Left lung (tissue), 10 donors: ENCODE results near the gene HEPHL1. TPM values are rescaled to one million over a fixed set of nuclear protein-coding genes. Genes with fewer than 3 reads are reported as not detected.

Source experiments
- ATAC-seq: fragments of 200-7000 bp; cut with Tn5 transposase; one replicate; pipeline ENCODE4 v1.9.1; 2020; ENCODE audit warnings: moderate library complexity
- DNase-seq, 4 donors: peaks; one replicate each; pipeline ENCODE4 v3.0.0-alpha.2; 2013 to 2020
- H3K27ac ChIP-seq, 2 donors: fragments of 200-600 bp; sonication (generic) in 1 of 2; one replicate each; pipeline versions ENCODE4 v1.5.0 to v1.8.0; 2020 to 2021
- H3K27me3 ChIP-seq, 2 donors: fragments of 200-600 bp; sonication (generic) in 1 of 2; one replicate each; pipeline versions ENCODE4 v1.5.0 to v1.8.0; 2020 to 2021
- H3K36me3 ChIP-seq, 2 donors: fragments of 200-600 bp; sonication (generic) in 1 of 2; one replicate each; pipeline versions ENCODE4 v1.5.0 to v1.8.0; 2020 to 2021
- H3K4me1 ChIP-seq, 2 donors: fragments of 200-600 bp; one replicate each; pipeline ENCODE4 v1.8.0; 2021
- H3K4me3 ChIP-seq, 2 donors: fragments of 200-600 bp; sonication (generic) in 1 of 2; one replicate each; pipeline versions ENCODE4 v1.5.0 to v1.8.0; 2020 to 2021; ENCODE audit warnings: mild to moderate bottlenecking in 1 of 2
- H3K9me3 ChIP-seq, 2 donors: fragments of 200-600 bp; sonication (generic) in 1 of 2; one replicate each; pipeline versions ENCODE4 v1.5.0 to v1.8.0; 2020 to 2021
- intact Hi-C, 2 donors: fragments of 100-400 bp; cut with DNase I; formaldehyde crosslinking; loops; one replicate each; pipeline versions ENCODE4 v1.11.2 to v1.14.2; 2022
- polyA plus RNA-seq, 6 donors: library from polyadenylated mRNA; unstranded; fragments of 120-200 nt; gene quantifications; one replicate each; pipeline ENCODE4 v1.2.1, GENCODE V29; 2013; ENCODE audit not compliant: insufficient read length in 6 of 6
- total RNA-seq, 2 donors: library from RNA; stranded (reverse); fragmentation: NEBNext Ultra II Directional; extraction: Animal tissue kit (Norgen Biotek cat#: 25700); gene quantifications; one replicate each; pipeline ENCODE4 v1.2.1, GENCODE V29; 2021
- TF ChIP-seq, protein P1 (sequence below), 2 donors: fragments of 200-600 bp; sonication (generic) in 1 of 2; IDR thresholded peaks; one replicate each; pipeline versions ENCODE4 v1.5.0 to v1.8.0; 2021; ENCODE audit warnings: antibody characterized with exemption in 2 of 2
- donor health status: DM: no; HTN: yes; CAD: no.
- donor health status: DM: no; HTN: no; CAD: no.

Gene HEPHL1
- total and polyA plus RNA-seq, 8 donors = 0.06 to 0.21 (median 0.14) TPM; not detected in 5

DNA sequence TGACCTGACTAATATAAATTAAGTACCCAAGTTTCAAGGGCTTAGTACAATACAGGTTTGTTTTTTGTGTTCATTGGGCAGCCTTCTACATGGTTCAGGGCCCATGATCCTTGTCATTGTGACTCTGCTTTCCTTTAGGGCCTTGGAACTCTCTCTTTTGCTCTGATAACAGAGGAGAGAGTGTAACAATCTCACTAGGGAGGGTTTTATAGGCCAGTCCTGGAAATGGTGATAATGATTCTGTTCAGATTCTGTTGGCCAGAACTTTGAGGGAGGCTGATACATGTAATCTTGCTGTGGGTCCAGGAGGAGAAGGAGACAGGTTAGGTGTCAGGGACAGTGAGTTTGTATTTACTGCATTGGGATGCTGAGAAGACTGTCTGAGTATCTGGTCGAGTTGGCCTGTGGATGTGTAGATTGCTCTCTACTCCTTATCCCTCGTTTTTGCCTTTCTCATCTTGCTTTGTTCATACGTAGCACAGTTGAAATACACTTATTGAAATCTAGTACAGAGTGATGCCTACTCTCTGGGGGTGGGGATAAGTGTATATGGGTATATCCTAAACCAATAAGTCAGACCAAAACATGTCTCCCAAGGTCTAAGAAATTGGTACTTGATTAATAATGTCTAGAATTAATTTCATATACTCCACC is 37.5 kb upstream of the HEPHL1 start:
- Histone ChIP-seq H3K9me3 (no peaks in the 10 kb centered on the region), H3K4me3 (no peak overlapping the region), H3K4me1 (no peaks in the 10 kb centered on the region), H3K36me3 (no peaks in the 10 kb centered on the region), H3K27ac (no peak overlapping the region), H3K27me3 (no peaks in the 10 kb centered on the region)
- no peak for ATAC-seq
- TF ChIP-seq, protein P1, sequence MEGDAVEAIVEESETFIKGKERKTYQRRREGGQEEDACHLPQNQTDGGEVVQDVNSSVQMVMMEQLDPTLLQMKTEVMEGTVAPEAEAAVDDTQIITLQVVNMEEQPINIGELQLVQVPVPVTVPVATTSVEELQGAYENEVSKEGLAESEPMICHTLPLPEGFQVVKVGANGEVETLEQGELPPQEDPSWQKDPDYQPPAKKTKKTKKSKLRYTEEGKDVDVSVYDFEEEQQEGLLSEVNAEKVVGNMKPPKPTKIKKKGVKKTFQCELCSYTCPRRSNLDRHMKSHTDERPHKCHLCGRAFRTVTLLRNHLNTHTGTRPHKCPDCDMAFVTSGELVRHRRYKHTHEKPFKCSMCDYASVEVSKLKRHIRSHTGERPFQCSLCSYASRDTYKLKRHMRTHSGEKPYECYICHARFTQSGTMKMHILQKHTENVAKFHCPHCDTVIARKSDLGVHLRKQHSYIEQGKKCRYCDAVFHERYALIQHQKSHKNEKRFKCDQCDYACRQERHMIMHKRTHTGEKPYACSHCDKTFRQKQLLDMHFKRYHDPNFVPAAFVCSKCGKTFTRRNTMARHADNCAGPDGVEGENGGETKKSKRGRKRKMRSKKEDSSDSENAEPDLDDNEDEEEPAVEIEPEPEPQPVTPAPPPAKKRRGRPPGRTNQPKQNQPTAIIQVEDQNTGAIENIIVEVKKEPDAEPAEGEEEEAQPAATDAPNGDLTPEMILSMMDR (IDR thresholded peaks at IDR 0.05) = no peak
- DNase-seq = no peak
- intact Hi-C loops = no loop called here

DNA sequence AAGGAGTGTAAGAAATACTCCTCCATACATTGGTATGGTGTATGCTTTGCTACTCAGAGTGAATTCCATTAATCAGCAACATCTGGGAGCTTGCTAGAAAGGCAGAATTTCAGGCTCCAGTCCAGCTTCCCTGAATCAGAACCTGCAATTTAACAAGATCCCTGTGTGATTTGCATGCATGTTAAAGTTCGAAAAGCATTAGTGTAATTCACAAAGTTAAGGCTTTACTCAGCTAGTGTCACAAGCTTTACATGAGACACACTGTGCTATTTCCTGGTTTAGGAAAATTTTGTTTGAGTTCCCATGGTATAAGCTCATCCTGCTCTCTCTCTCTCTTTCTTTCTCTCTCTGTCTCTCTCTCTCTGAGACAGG is 37.0 kb upstream of the HEPHL1 start:
- no peaks in the 10 kb centered on the region for H3K27me3 ChIP-seq
- no peaks in the 10 kb centered on the region for H3K36me3 ChIP-seq
- H3K27ac ChIP-seq = no peak overlapping the region
- TF ChIP-seq, protein P1 (IDR thresholded peaks at IDR 0.05) = no peak
- no peaks in the 10 kb centered on the region for H3K4me1 ChIP-seq
- intact Hi-C loops = no loop called here
- DNase-seq (no peak), ATAC-seq (no peak)
- no peak overlapping the region for H3K4me3 ChIP-seq
- no peaks in the 10 kb centered on the region for H3K9me3 ChIP-seq

DNA sequence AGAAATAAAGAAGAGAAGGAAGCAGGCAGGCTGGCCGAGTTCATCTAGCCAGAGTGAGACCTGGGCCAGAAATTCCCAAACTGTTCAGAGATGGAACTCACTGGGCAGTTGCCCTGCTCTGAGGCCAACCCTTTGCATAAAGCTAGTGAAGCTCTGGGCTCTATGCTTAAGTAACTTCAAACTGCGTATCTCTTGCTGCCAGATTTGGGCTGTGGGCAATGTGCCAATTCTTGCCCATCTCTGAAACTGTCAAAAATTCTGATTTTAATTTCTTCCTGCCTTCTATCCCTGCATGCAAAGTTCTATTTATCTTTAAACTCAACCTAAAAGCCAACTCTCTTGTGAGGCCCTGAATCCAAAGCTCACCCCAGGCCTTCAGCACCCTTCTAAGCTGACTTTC is 36.2 kb upstream of the HEPHL1 start:
- Histone ChIP-seq H3K27ac (no peak overlapping the region), H3K27me3 (no peaks in the 10 kb centered on the region), H3K36me3 (no peaks in the 10 kb centered on the region), H3K4me1 (no peaks in the 10 kb centered on the region), H3K9me3 (no peaks in the 10 kb centered on the region), H3K4me3 (no peak overlapping the region)
- DNase-seq (no peak), ATAC-seq (no peak)
- intact Hi-C loops = no loop called here
- TF ChIP-seq, protein P1 (IDR thresholded peaks at IDR 0.05) = no peak

DNA sequence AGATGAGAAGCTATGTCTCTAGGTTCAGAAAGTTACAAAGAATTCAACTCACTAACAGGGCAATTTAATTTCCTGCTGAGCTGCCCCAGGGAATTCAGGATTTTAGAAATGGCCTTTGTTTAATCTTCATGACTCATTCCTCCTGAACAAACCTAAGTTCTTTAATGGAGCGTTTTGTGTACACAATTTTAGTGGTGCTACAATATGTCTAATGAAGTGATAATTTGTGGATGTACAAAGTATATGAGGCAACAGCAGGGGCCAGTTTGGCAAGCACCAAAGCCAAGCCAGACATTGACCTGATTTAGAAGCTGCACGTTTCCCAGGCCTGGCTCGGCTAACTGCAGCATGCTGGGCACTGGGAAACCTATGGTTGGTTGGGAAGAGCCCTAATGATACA is 34.4 kb upstream of the HEPHL1 start:
- DNase-seq (peak in 2 of 4 donors; percentile 17 to 45), ATAC-seq (peak; percentile 87)
- Histone ChIP-seq H3K36me3 (no peaks in the 10 kb centered on the region), H3K27ac (no peak overlapping the region), H3K4me3 (no peak overlapping the region), H3K9me3 (no peaks in the 10 kb centered on the region), H3K4me1 (no peaks in the 10 kb centered on the region), H3K27me3 (no peaks in the 10 kb centered on the region)
- TF ChIP-seq, protein P1 (IDR thresholded peaks at IDR 0.05) = no peak
- intact Hi-C loops = no loop called here

DNA sequence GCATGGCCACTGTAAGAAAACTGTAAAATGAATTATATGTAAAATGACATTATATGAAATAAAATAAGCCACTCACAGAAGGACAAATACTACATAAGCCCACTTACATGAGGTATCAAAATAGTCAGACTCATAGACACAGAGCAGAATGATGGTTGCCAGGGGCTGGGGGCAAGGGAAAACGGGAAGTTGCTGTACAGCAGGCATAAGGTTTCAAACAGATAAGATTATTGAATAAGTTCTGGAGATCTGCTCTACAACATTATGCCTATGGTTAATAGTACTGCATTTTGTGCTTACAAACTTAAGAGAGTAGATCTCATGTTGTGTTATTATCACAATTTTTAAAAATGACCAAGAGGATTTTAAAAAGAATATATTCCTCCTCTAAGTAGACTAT is 32.7 kb upstream of the HEPHL1 start:
- no peak overlapping the region for H3K27ac ChIP-seq
- peaks cover 0 to 16% of the 10 kb centered on the region in 2 donors for H3K9me3 ChIP-seq
- H3K4me3 ChIP-seq = no peak overlapping the region
- TF ChIP-seq, protein P1 (IDR thresholded peaks at IDR 0.05) = no peak
- DNase-seq (no peak), ATAC-seq (no peak)
- no peaks in the 10 kb centered on the region for H3K4me1 ChIP-seq
- intact Hi-C loops = no loop called here
- H3K36me3 ChIP-seq = no peaks in the 10 kb centered on the region
- H3K27me3 ChIP-seq = no peaks in the 10 kb centered on the region
